GM12878 (cell line): Measurements from ENCODE around the gene CABP7. TPM values are rescaled to one million over a fixed set of nuclear protein-coding genes. Genes with fewer than 3 reads are reported as not detected.
A peak's percentile ranks its signal among the peaks of the same experiment; 100 is the strongest.

ENCODE experiments used
- CREB1 ChIP-seq: IDR thresholded peaks from 2 replicates; pipeline ENCODE4 v1.6.1; 2012; ENCODE audit warnings: low read depth, mild to moderate bottlenecking, inconsistent platforms
- HCFC1 ChIP-seq: fragments of 150-350 bp; IDR thresholded peaks from 2 replicates; pipeline ENCODE4 v1.6.1; 2014; ENCODE audit warnings: low read length
- HDGF ChIP-seq: fragments of 450-650 bp; IDR thresholded peaks from 2 replicates; pipeline ENCODE4 v1.6.1; 2016; ENCODE audit warnings: antibody characterized with exemption
- IRF4 ChIP-seq: IDR thresholded peaks from 2 replicates; pipeline ENCODE4 v1.6.1; 2011; ENCODE audit warnings: low read depth, low read length
- LARP7 ChIP-seq: fragments of 450-650 bp; IDR thresholded peaks from 2 replicates; pipeline ENCODE4 v1.6.1; 2017; ENCODE audit warnings: mild to moderate bottlenecking
- NBN ChIP-seq: fragments of 450-650 bp; IDR thresholded peaks from 2 replicates; pipeline ENCODE4 v1.6.1; 2016
- NR2F1 ChIP-seq: fragments of 450-650 bp; conservative IDR thresholded peaks from 2 replicates; pipeline ENCODE4 v1.6.1; 2017; ENCODE audit warnings: mild to moderate bottlenecking
- POLR2A ChIP-seq: IDR thresholded peaks from 2 replicates; pipeline ENCODE4 v1.6.1; 2011; ENCODE audit warnings: low read depth, mild to moderate bottlenecking, low read length
- POLR2AphosphoS5 ChIP-seq: IDR thresholded peaks from 2 replicates; pipeline ENCODE4 v1.6.1; 2011; ENCODE audit warnings: mild to moderate bottlenecking, low read length, inconsistent platforms
- SIN3A ChIP-seq: IDR thresholded peaks from 2 replicates; pipeline ENCODE4 v1.6.1; 2012; ENCODE audit warnings: low read depth, low read length, improper control_type of control experiment
- SMAD5 ChIP-seq: IDR thresholded peaks from 2 replicates; pipeline ENCODE4 v1.6.1; 2016; ENCODE audit warnings: antibody characterized with exemption, low read depth
- YY1 ChIP-seq: IDR thresholded peaks from 2 replicates; pipeline ENCODE4 v1.6.1; 2011; ENCODE audit warnings: low read depth, mild to moderate bottlenecking, low read length
- ZBTB4 ChIP-seq: fragments of 450-650 bp; formaldehyde crosslinking; IDR thresholded peaks from 2 replicates; pipeline ENCODE4 v1.4.0; 2022; ENCODE audit warnings: mild to moderate bottlenecking, moderate library complexity
- ZSCAN29 ChIP-seq: fragments of 450-650 bp; IDR thresholded peaks from 2 replicates; pipeline ENCODE4 v1.6.1; 2017; ENCODE audit warnings: mild to moderate bottlenecking, moderate library complexity
- polyA plus RNA-seq, 11 experiments: library from polyadenylated mRNA; depleted of rRNA in 4 of 11; unstranded in 6 of 11; stranded (reverse) in 5 of 11; fragments of >200 nt; fragmentation: Nextera tagmentation in 4 of 11; fragmentation: Illumina TruSeq in 1 of 11; extraction: Ambion mirVana in 4 of 11; extraction: Trizol in 1 of 11; gene quantifications; 1 replicate in 1 of 11; 2 replicates in 10 of 11; pipeline versions ENCODE4 v1.2.1 to v1.2.3, GENCODE V29; 2011 to 2016; ENCODE audit warnings: inconsistent platforms in 2 of 11, missing spikeins in 2 of 11, low read depth in 1 of 11
- total RNA-seq, 4 experiments: library from RNA; depleted of rRNA in 3 of 4; stranded (reverse); fragments of >200 nt in 3 of 4; fragmentation: Illumina TruSeq in 1 of 4; extraction: Trizol in 1 of 4; gene quantifications; 2 replicates each; pipeline versions ENCODE4 v1.2.1 to v1.2.3, GENCODE V29; 2013 to 2021

The CABP7 gene
- total and polyA plus RNA-seq, 10 of the 15 experiments (the other 5 are each of a cell fraction or from before 2014, with no cell fraction given) = 0.02 to 0.18 (median 0.05) TPM; not detected in 5

DNA sequence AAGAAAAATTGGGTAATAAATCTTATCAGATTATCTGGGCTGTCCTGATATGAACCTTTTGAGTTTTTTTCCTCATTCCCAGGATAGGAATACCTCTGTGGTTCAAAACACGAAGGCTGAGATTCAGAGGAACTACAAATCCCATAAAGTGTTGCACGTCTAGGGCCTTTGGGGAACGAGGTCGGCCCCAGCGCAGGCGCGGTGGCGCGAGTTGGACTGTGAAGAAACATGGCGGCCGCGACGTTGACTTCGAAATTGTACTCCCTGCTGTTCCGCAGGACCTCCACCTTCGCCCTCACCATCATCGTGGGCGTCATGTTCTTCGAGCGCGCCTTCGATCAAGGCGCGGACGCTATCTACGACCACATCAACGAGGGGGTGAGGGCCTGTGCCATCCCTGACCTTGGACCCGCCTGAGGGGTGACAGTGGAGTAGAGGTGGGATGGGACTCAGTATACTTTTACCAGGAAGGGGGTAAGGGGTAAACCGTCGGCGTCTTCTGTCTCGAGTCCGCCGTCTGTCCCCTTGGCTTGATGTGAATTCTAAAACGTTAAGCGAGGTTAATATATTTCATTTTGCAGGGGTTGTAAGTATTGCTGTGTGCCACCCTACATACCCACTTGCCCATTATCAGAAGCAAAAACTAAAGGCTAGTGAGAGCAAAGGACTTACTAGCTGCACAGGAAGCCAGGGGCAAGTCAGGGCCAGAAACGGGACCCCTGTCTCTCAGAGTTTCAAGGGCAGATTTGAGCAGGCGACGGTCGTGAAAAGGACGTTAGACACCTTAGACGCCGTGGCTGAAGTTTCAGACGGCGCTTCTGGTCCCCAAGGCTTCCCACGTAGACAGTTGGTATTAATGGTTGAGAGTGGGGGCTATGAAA is 47.6 kb downstream of the CABP7 start, which contains the start of gene UQCR10 (continued):
- peak; percentile 98 for TF ChIP-seq YY1
- TF ChIP-seq NR2F1 = peak; percentile 49
- peak; percentile 89 for TF ChIP-seq POLR2A
- TF ChIP-seq NBN = no peak
- no peak for TF ChIP-seq ZBTB4 (CRISPR knock-in tag)
- peak; percentile 89 for TF ChIP-seq SMAD5
- TF ChIP-seq ZSCAN29 = no peak
- peak; percentile 62 for TF ChIP-seq HCFC1
- TF ChIP-seq POLR2AphosphoS5 = peak; percentile 88
- peak; percentile 46; the same call in 1 of the 2 replicates for TF ChIP-seq SIN3A
- 0 out of 2 replicates have a peak, but pooled peaks have one; percentile 62 for TF ChIP-seq CREB1
- no peak for TF ChIP-seq IRF4
- TF ChIP-seq LARP7 = 0 out of 2 replicates have a peak, but pooled peaks have one; percentile 49
- 0 out of 2 replicates have a peak, but pooled peaks have one; percentile 1 for TF ChIP-seq HDGF
